Mammary epithelial cell (primary cell): ENCODE measurements around the gene C1S.

ENCODE experiments used
- EZH2 ChIP-seq: IDR thresholded peaks from 2 replicates; pipeline ENCODE4 v1.6.1; 2012; ENCODE audit warnings: low read length, inconsistent platforms, borderline replicate concordance
- TF ChIP-seq, protein P1 (sequence below), 2 donors: IDR thresholded peaks in 1 of 2; conservative IDR thresholded peaks in 1 of 2; 2 replicates each; pipeline ENCODE4 v1.5.1; 2011 to 2012; ENCODE audit warnings: inconsistent platforms in 2 of 2, low read length in 2 of 2, mild to moderate bottlenecking in 2 of 2, control low read depth in 1 of 2, low read depth in 1 of 2; ENCODE audit not compliant: insufficient read depth in 1 of 2; ENCODE audit errors: extremely low read depth in 1 of 2

DNA sequence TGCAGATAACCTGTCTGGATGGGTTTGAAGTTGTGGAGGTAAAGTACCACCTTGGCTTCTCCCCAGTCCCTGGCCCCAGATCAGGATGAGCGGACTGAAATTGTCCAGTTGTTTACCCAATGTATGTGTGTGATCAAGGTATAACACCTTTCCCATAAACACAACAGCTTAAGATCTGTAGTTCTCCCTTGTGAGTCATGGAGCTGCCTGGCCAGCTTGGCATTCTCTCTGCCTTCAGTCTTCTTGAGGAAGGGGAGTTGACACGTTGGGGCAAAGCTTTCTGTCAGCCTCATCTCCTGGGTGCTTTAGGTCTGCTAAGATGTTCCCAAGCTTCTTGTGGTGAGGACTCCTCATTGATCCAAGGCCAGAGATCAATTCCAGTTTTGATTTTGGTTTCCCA, 6.1 kb downstream of the C1S start:
- TF ChIP-seq EZH2 = no peak
- TF ChIP-seq, protein P1, sequence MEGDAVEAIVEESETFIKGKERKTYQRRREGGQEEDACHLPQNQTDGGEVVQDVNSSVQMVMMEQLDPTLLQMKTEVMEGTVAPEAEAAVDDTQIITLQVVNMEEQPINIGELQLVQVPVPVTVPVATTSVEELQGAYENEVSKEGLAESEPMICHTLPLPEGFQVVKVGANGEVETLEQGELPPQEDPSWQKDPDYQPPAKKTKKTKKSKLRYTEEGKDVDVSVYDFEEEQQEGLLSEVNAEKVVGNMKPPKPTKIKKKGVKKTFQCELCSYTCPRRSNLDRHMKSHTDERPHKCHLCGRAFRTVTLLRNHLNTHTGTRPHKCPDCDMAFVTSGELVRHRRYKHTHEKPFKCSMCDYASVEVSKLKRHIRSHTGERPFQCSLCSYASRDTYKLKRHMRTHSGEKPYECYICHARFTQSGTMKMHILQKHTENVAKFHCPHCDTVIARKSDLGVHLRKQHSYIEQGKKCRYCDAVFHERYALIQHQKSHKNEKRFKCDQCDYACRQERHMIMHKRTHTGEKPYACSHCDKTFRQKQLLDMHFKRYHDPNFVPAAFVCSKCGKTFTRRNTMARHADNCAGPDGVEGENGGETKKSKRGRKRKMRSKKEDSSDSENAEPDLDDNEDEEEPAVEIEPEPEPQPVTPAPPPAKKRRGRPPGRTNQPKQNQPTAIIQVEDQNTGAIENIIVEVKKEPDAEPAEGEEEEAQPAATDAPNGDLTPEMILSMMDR (conservative IDR thresholded peaks at IDR 0.05 in 1 of 2, IDR thresholded peaks at IDR 0.05 in 1 of 2; ENCODE audit: extremely low read depth in 1 of 2, insufficient read depth in 1 of 2, low read depth in 1 of 2, low read length in 2 of 2) = no peak
